RKO (cell line): ENCODE measurements around the gene GNA15.
"Not testable (repeated sequence)": the region's sequence is repeated elsewhere in the genome, so short reads cannot be mapped to it uniquely, and the experiment has no call there.

ENCODE experiments used
- DNase-seq: peaks from one replicate; pipeline ENCODE4 v3.0.0-alpha.2; 2016; ENCODE audit warnings: low spot score

Gene GNA15

GRCh38 chr19:3135961-3136683 lies at the start of gene GNA15:
Gene GNA15, plus strand, starts transcription at chr19:3136033. Its CDS starts 418 bp downstream, at chr19:3136451.
- peak; percentile 49 for DNase-seq

- DNase-seq: no peak
These were observed 48.1 kb upstream of the GNA15 start for GRCh38 chr19:3087769-3088168.

GRCh38 chr19:3089299-3089855 lies 46.5 kb upstream of the GNA15 start:
- DNase-seq: not testable (repeated sequence)

GRCh38 chr19:3094601-3095440 lies 41.0 kb upstream of the GNA15 start:
- DNase-seq: peak; percentile 35

GRCh38 chr19:3095441-3096191 lies 40.2 kb upstream of the GNA15 start:
- DNase-seq: peak; percentile 20

GRCh38 chr19:3096267-3096901 lies 39.4 kb upstream of the GNA15 start:
- no peak for DNase-seq

GRCh38 chr19:3096902-3097326 lies 38.9 kb upstream of the GNA15 start:
- DNase-seq: no peak

GRCh38 chr19:3097442-3097871 lies 38.4 kb upstream of the GNA15 start:
- DNase-seq: no peak

GRCh38 chr19:3098141-3098514 lies 37.7 kb upstream of the GNA15 start:
- DNase-seq: no peak

GRCh38 chr19:3098515-3099346 lies 37.1 kb upstream of the GNA15 start:
- DNase-seq: no peak

- DNase-seq: no peak
These were observed 36.3 kb upstream of the GNA15 start for GRCh38 chr19:3099347-3100145.

- DNase-seq: no peak
These were observed 35.5 kb upstream of the GNA15 start for GRCh38 chr19:3100331-3100730.

- no peak for DNase-seq
These were observed 34.8 kb upstream of the GNA15 start for GRCh38 chr19:3100747-3101730.

GRCh38 chr19:3102239-3103140 lies 33.3 kb upstream of the GNA15 start:
- no peak for DNase-seq

- DNase-seq: no peak
These were observed 31.2 kb upstream of the GNA15 start for GRCh38 chr19:3104708-3104983.

- no peak for DNase-seq
These were observed 30.0 kb upstream of the GNA15 start for GRCh38 chr19:3105641-3106508.
